A549 (cell line): ENCODE results near the gene RPL4.
"Not testable (repeated sequence)": the region's sequence is repeated elsewhere in the genome, so short reads cannot be mapped to it uniquely, and the experiment has no call there.

ENCODE experiments used
- BHLHE40 ChIP-seq: IDR thresholded peaks from 2 replicates; pipeline ENCODE4 v1.6.1; 2012; ENCODE audit warnings: low read depth, low read length, inconsistent platforms
- CEBPB ChIP-seq, 2 experiments: fragments of >200 bp in 1 of 2; sonication (Bioruptor Twin) in 1 of 2; formaldehyde crosslinking in 1 of 2; IDR thresholded peaks; 2 replicates each; pipeline ENCODE4 v1.6.1; 2012 to 2016
- CTCF ChIP-seq: fragments of >200 bp; sonication (Bioruptor Twin); formaldehyde crosslinking; IDR thresholded peaks from 3 replicates; pipeline ENCODE4 v1.5.1; 2016
- MYC ChIP-seq: IDR thresholded peaks from 2 replicates; pipeline ENCODE4 v1.6.1; 2012; ENCODE audit warnings: mild to moderate bottlenecking, inconsistent platforms, low read length, improper control_type of control experiment, borderline replicate concordance
- NFE2L2 ChIP-seq: fragments of 150-350 bp; conservative IDR thresholded peaks from 2 replicates; pipeline ENCODE4 v1.6.1; 2014; ENCODE audit warnings: low read length
- USF2 ChIP-seq: fragments of 450-650 bp; IDR thresholded peaks from 2 replicates; pipeline ENCODE4 v1.6.1; 2014; ENCODE audit warnings: antibody characterized with exemption

GRCh38 chr15:66465294-66465693, 39.4 kb downstream of the RPL4 start:
- not testable (repeated sequence) for TF ChIP-seq MYC; CEBPB (IDR thresholded peaks at IDR 0.05); CTCF; USF2; NFE2L2; BHLHE40
